Activated CD8-positive, alpha-beta T cell treated with anti-CD3 and anti-CD28 coated beads for 36 hours (primary cell): ENCODE results near the gene INTS1. TPM values are rescaled to one million over a fixed set of nuclear protein-coding genes. Genes with fewer than 3 reads are reported as not detected.

Source experiments
- ATAC-seq: fragments of 200-7000 bp; cut with Tn5 transposase; one replicate; pipeline ENCODE4 v1.10.0; 2021; ENCODE audit warnings: mild to moderate bottlenecking, moderate library complexity
- CTCF ChIA-PET: fragments of 350-600 bp; sonication (Branson Sonifier 250); formaldehyde crosslinking; loops from one replicate; lab custom pipeline; 2021; ENCODE audit warnings: antibody characterized with exemption; lab: Charles Lee
- POLR2A ChIA-PET: fragments of 350-600 bp; sonication (Branson Sonifier 250); formaldehyde crosslinking; loops from one replicate; lab custom pipeline; 2021; ENCODE audit warnings: antibody characterized with exemption; lab: Charles Lee
- DNase-seq: peaks from one replicate; pipeline ENCODE4 v3.0.0-alpha.2; 2020
- H3K27ac Mint-ChIP-seq: one replicate; pipeline ENCODE4 v1.8.0; 2021; ENCODE audit warnings: mild to moderate bottlenecking, mixed read lengths
- H3K27me3 Mint-ChIP-seq: one replicate; pipeline ENCODE4 v1.8.0; 2021; ENCODE audit warnings: mixed read lengths
- H3K36me3 Mint-ChIP-seq: one replicate; pipeline ENCODE4 v1.8.0; 2021; ENCODE audit warnings: low read depth, mixed read lengths
- H3K4me1 Mint-ChIP-seq: one replicate; pipeline ENCODE4 v1.8.0; 2021; ENCODE audit warnings: low read depth, mixed read lengths
- H3K4me3 Mint-ChIP-seq: one replicate; pipeline ENCODE4 v1.8.0; 2021; ENCODE audit warnings: mild to moderate bottlenecking, moderate library complexity, mixed read lengths
- H3K9me3 Mint-ChIP-seq: one replicate; pipeline ENCODE4 v1.8.0; 2021; ENCODE audit warnings: mixed read lengths
- CTCF ChIP-seq: fragments of 200-600 bp; IDR thresholded peaks from one replicate; pipeline ENCODE4 v1.8.0; 2022; ENCODE audit warnings: antibody characterized with exemption, mild to moderate bottlenecking
- intact Hi-C: fragments of 100-400 bp; cut with micrococcal nuclease; formaldehyde crosslinking; loops from one replicate; pipeline ENCODE4 v1.10.0; 2022
- total RNA-seq, 2 experiments: library from RNA; stranded (reverse); gene quantifications; one replicate each; pipeline ENCODE4 v1.2.3, GENCODE V29; 2021

Gene INTS1
- total RNA-seq, 2 experiments from 2014 or later = 100 to 103 TPM

- ChIA-PET POLR2A (no interaction called here), CTCF (no interaction called here)
- DNase-seq (no peak), ATAC-seq (no peak)
- H3K36me3 Mint-ChIP-seq = peaks cover 23% of the 10 kb centered on the region
- peaks cover 25% of the 10 kb centered on the region for H3K4me1 Mint-ChIP-seq
- H3K27ac Mint-ChIP-seq = no peak overlapping the region
- no peaks in the 10 kb centered on the region for H3K9me3 Mint-ChIP-seq
- no peaks in the 10 kb centered on the region for H3K27me3 Mint-ChIP-seq
- intact Hi-C loops = no loop called here
- no peak for TF ChIP-seq CTCF
- H3K4me3 Mint-ChIP-seq = peak overlapping the region; percentile 89
These were observed 2.5 kb downstream of the INTS1 start for GRCh38 chr7:1501487-1502270.

- CTCF ChIA-PET = no interaction called here
- ATAC-seq = no peak
- POLR2A ChIA-PET = no interaction called here
- DNase-seq = no peak
- Mint-ChIP-seq H3K9me3 (no peaks in the 10 kb centered on the region), H3K36me3 (peaks cover 19% of the 10 kb centered on the region), H3K4me1 (peaks cover 18% of the 10 kb centered on the region), H3K27me3 (no peaks in the 10 kb centered on the region), H3K27ac (no peak overlapping the region), H3K4me3 (no peak overlapping the region)
- intact Hi-C loops = no loop called here
- TF ChIP-seq CTCF = no peak
These were observed 4.0 kb downstream of the INTS1 start for GRCh38 chr7:1500064-1500807.

GRCh38 chr7:1499367-1500029 lies 4.7 kb downstream of the INTS1 start:
- H3K27me3 Mint-ChIP-seq = no peaks in the 10 kb centered on the region
- no peaks in the 10 kb centered on the region for H3K9me3 Mint-ChIP-seq
- no peak for DNase-seq
- POLR2A ChIA-PET = no interaction called here
- H3K27ac Mint-ChIP-seq = no peak overlapping the region
- CTCF ChIA-PET = no interaction called here
- no peak for TF ChIP-seq CTCF
- H3K4me1 Mint-ChIP-seq = peaks cover 18% of the 10 kb centered on the region
- no peak overlapping the region for H3K4me3 Mint-ChIP-seq
- peaks cover 19% of the 10 kb centered on the region for H3K36me3 Mint-ChIP-seq
- intact Hi-C loops = no loop called here
- no peak for ATAC-seq

- Mint-ChIP-seq H3K36me3 (peaks cover 19% of the 10 kb centered on the region), H3K4me3 (no peak overlapping the region), H3K9me3 (no peaks in the 10 kb centered on the region), H3K4me1 (peaks cover 18% of the 10 kb centered on the region), H3K27ac (no peak overlapping the region), H3K27me3 (no peaks in the 10 kb centered on the region)
- TF ChIP-seq CTCF = no peak
- ChIA-PET CTCF (no interaction called here), POLR2A (no interaction called here)
- no peak for DNase-seq
- no peak for ATAC-seq
- intact Hi-C loops = no loop called here
These were observed 5.6 kb downstream of the INTS1 start for GRCh38 chr7:1498370-1499305.
